Transverse colon (tissue), 4 donors: ENCODE measurements around the gene HES3. TPM values are rescaled to one million over a fixed set of nuclear protein-coding genes. Genes with fewer than 3 reads are reported as not detected.

Experiments used
- DNase-seq: peaks from one replicate; pipeline ENCODE4 v3.0.0-alpha.2; 2019
- H3K27ac ChIP-seq, 4 donors: fragments of 200-600 bp; sonication (generic); 2 replicates each; pipeline ENCODE4 v1.5.1; 2016 to 2018; ENCODE audit warnings: inconsistent platforms in 4 of 4
- H3K27me3 ChIP-seq: fragments of 200-600 bp; sonication (generic); 2 replicates; pipeline ENCODE4 v1.5.1; 2017; ENCODE audit warnings: inconsistent platforms
- H3K36me3 ChIP-seq, 4 donors: fragments of 200-600 bp; sonication (generic); 2 replicates each; pipeline ENCODE4 v1.5.1; 2017 to 2019; ENCODE audit warnings: inconsistent platforms in 4 of 4
- H3K4me1 ChIP-seq, 4 donors: fragments of 200-600 bp; sonication (generic); 2 replicates each; pipeline ENCODE4 v1.5.1; 2017 to 2020; ENCODE audit warnings: inconsistent platforms in 4 of 4
- H3K4me3 ChIP-seq, 4 donors: fragments of 200-600 bp; sonication (generic); 1 replicate in 1 of 4; 2 replicates in 3 of 4; pipeline versions ENCODE4 v1.5.1 to v1.6.1; 2017 to 2019; ENCODE audit warnings: inconsistent platforms in 4 of 4
- H3K9me3 ChIP-seq, 2 donors: fragments of 200-600 bp; sonication (generic); 2 replicates each; pipeline ENCODE4 v1.5.1; 2017 to 2019; ENCODE audit warnings: inconsistent platforms in 2 of 2
- CTCF ChIP-seq, 5 experiments: fragments of 200-600 bp in 3 of 5; fragments of 450-650 bp in 2 of 5; sonication (generic) in 3 of 5; IDR thresholded peaks; 1 replicate in 2 of 5; 2 replicates in 3 of 5; pipeline ENCODE4 v1.5.1; 2016 to 2017; ENCODE audit warnings: antibody characterized with exemption in 5 of 5, inconsistent platforms in 3 of 5, mild to moderate bottlenecking in 2 of 5, moderate library complexity in 1 of 5
- EP300 ChIP-seq: sonication (generic); formaldehyde crosslinking; IDR thresholded peaks from one replicate; pipeline ENCODE4 v1.6.1; 2017; ENCODE audit warnings: antibody characterized with exemption, low read depth
- POLR2A ChIP-seq: fragments of 450-650 bp; IDR thresholded peaks from one replicate; pipeline ENCODE4 v1.6.1; 2016; ENCODE audit warnings: antibody characterized with exemption, mild to moderate bottlenecking, moderate library complexity
- POLR2AphosphoS5 ChIP-seq, 3 donors: sonication (generic); formaldehyde crosslinking; IDR thresholded peaks; one replicate each; pipeline ENCODE4 v1.6.1; 2016; ENCODE audit warnings: antibody characterized with exemption in 3 of 3
- WGBS, 2 donors: methylation state at CpG; one replicate each; pipeline ENCODE4 v1.1.5; 2018; ENCODE audit warnings: low coverage in 1 of 2; 5-methylcytosine and 5-hydroxymethylcytosine counted together
- in situ Hi-C, 4 donors: fragments of 200-750 bp; cut with MboI; loops; one replicate each; pipeline versions ENCODE4 v1.15.0 to v1.15.1; 2017; ENCODE audit warnings: low sequenced_read_pairs in 3 of 4, low pct_ligation_motif_present in 1 of 4, low pct_unique_long_range_greater_than_20kb in 1 of 4
- intact Hi-C: fragments of 100-400 bp; cut with DNase I; formaldehyde crosslinking; loops from one replicate; pipeline ENCODE4 v1.15.1; 2023; ENCODE audit warnings: low total_unique reads
- total RNA-seq, 4 donors: library from RNA; depleted of rRNA; stranded (reverse); fragments of >200 nt; gene quantifications; one replicate each; pipeline ENCODE4 v1.1.0, GENCODE V29; 2016

Gene HES3
- total RNA-seq, 4 donors from 2014 or later: not detected

- no peak overlapping the region for H3K4me3 ChIP-seq
- no peak overlapping the region for H3K27ac ChIP-seq
- H3K27me3 ChIP-seq: peaks cover 59% of the 10 kb centered on the region
- TF ChIP-seq CTCF (IDR thresholded peaks at IDR 0.05) (no peak), POLR2A (no peak), EP300 (no peak), POLR2AphosphoS5 (IDR thresholded peaks at IDR 0.05) (no peak)
- no peaks in the 10 kb centered on the region for H3K9me3 ChIP-seq
- intact Hi-C loops (no loop called here), in situ Hi-C loops (loop anchor here in 3 of 4 donors (5.0 to 10.0 kb wide), 3 partner anchors 90 to 153 kb away; no protein-coding TSS in a partner anchor)
- no peaks in the 10 kb centered on the region for H3K36me3 ChIP-seq
- no peak for DNase-seq
- peaks cover 3 to 16% (median 13%) of the 10 kb centered on the region in 4 donors for H3K4me1 ChIP-seq
- WGBS, 2 donors: 74 to 80% methylated on average over 1 to 15 of the region's 15 CpGs
These were observed 7.8 kb downstream of the HES3 start for GRCh38 chr1:6251681-6252373.

GRCh38 chr1:6252374-6252710 is 8.4 kb downstream of the HES3 start:
- no peak for TF ChIP-seq POLR2AphosphoS5 (IDR thresholded peaks at IDR 0.05)
- no peak for TF ChIP-seq EP300
- TF ChIP-seq CTCF (IDR thresholded peaks at IDR 0.05): no peak
- no peak for TF ChIP-seq POLR2A
- WGBS, 2 donors: 91% methylated on average over 4 of the region's 4 CpGs; no CpG with 5 or more reads in 1 of the 2 donors
- no peaks in the 10 kb centered on the region for H3K36me3 ChIP-seq
- H3K27ac ChIP-seq: no peak overlapping the region
- no peak overlapping the region for H3K4me3 ChIP-seq
- peaks cover 54% of the 10 kb centered on the region for H3K27me3 ChIP-seq
- intact Hi-C loops: no loop called here
- H3K9me3 ChIP-seq: no peaks in the 10 kb centered on the region
- H3K4me1 ChIP-seq: peaks cover 3 to 13% (median 12%) of the 10 kb centered on the region in 4 donors
- DNase-seq: no peak
- in situ Hi-C loops: loop anchor here in 3 of 4 donors (5.0 to 10.0 kb wide), 3 partner anchors 90 to 152 kb away; no protein-coding TSS in a partner anchor

- Histone ChIP-seq H3K27me3 (peaks cover 44% of the 10 kb centered on the region), H3K36me3 (no peaks in the 10 kb centered on the region), H3K9me3 (no peaks in the 10 kb centered on the region), H3K27ac (no peak overlapping the region), H3K4me1 (peaks cover 3 to 13% (median 12%) of the 10 kb centered on the region in 4 donors), H3K4me3 (no peak overlapping the region)
- intact Hi-C loops (no loop called here), in situ Hi-C loops (loop anchor here in 3 of 4 donors (5.0 to 10.0 kb wide), 3 partner anchors 89 to 151 kb away; no protein-coding TSS in a partner anchor)
- WGBS, 2 donors: 93% methylated on average over 9 of the region's 9 CpGs; no CpG with 5 or more reads in 1 of the 2 donors
- no peak for TF ChIP-seq EP300
- no peak for TF ChIP-seq CTCF (IDR thresholded peaks at IDR 0.05)
- no peak for TF ChIP-seq POLR2A
- no peak for TF ChIP-seq POLR2AphosphoS5 (IDR thresholded peaks at IDR 0.05)
- no peak for DNase-seq
These were observed 9.4 kb downstream of the HES3 start for GRCh38 chr1:6253380-6253779.

GRCh38 chr1:6254691-6255090 is 10.7 kb downstream of the HES3 start:
- no peak for TF ChIP-seq POLR2A
- no peak for DNase-seq
- intact Hi-C loops: no loop called here
- no peaks in the 10 kb centered on the region for H3K9me3 ChIP-seq
- H3K27me3 ChIP-seq: peaks cover 35% of the 10 kb centered on the region
- H3K27ac ChIP-seq: no peak overlapping the region
- H3K4me3 ChIP-seq: no peak overlapping the region
- in situ Hi-C loops: loop anchor here in 3 of 4 donors (5.0 to 10.0 kb wide), 3 partner anchors 88 to 150 kb away; no protein-coding TSS in a partner anchor
- H3K36me3 ChIP-seq: no peaks in the 10 kb centered on the region
- WGBS, 2 donors: 90% methylated on average over 16 of the region's 16 CpGs; no CpG with 5 or more reads in 1 of the 2 donors
- H3K4me1 ChIP-seq: peaks cover 4 to 16% (median 11%) of the 10 kb centered on the region in 4 donors
